Mucosa of descending colon (tissue), 3 donors: ENCODE results near the gene TOGARAM2. TPM values are rescaled to one million over a fixed set of nuclear protein-coding genes. Genes with fewer than 3 reads are reported as not detected.
A peak's percentile ranks its signal among the peaks of the same experiment; 100 is the strongest.
"Not testable (repeated sequence)": the region's sequence is repeated elsewhere in the genome, so short reads cannot be mapped to it uniquely, and the experiment has no call there.

ENCODE experiments used
- ATAC-seq: fragments of 200-7000 bp; cut with Tn5 transposase; one replicate; pipeline ENCODE4 v1.9.1; 2020; ENCODE audit warnings: mild to moderate bottlenecking, moderate library complexity
- DNase-seq, 3 donors: peaks; one replicate each; pipeline ENCODE4 v3.0.0-alpha.2; 2020
- H3K36me3 ChIP-seq: fragments of 200-600 bp; one replicate; pipeline ENCODE4 v1.8.0; 2021; ENCODE audit warnings: low read depth, mild to moderate bottlenecking
- H3K4me1 ChIP-seq: fragments of 200-600 bp; one replicate; pipeline ENCODE4 v1.8.0; 2021; ENCODE audit warnings: low read depth, mild to moderate bottlenecking
- H3K4me3 ChIP-seq: fragments of 200-600 bp; one replicate; pipeline ENCODE4 v1.8.0; 2021; ENCODE audit warnings: mild to moderate bottlenecking
- H3K9me3 ChIP-seq: fragments of 200-600 bp; one replicate; pipeline ENCODE4 v1.8.0; 2021; ENCODE audit warnings: mild to moderate bottlenecking
- intact Hi-C, 2 donors: fragments of 100-400 bp; cut with DNase I in 1 of 2; cut with micrococcal nuclease in 1 of 2; formaldehyde crosslinking; loops; one replicate each; pipeline versions ENCODE4 v1.11.0 to v1.11.1; 2022; cut with DNase I, micrococcal nuclease
- total RNA-seq, 3 donors: library from RNA; stranded (reverse); fragmentation: NEBNext Ultra II Directional in 2 of 3; extraction: Animal tissue kit (Norgen Biotek cat#: 25700) in 2 of 3; gene quantifications; one replicate each; pipeline versions ENCODE4 v1.2.1 to v1.2.4, GENCODE V29; 2021 to 2023
- TF ChIP-seq, protein P1 (sequence below): fragments of 200-600 bp; IDR thresholded peaks from one replicate; pipeline ENCODE4 v1.8.0; 2022; ENCODE audit warnings: antibody characterized with exemption, mild to moderate bottlenecking
- donor health status: DM: no; HTN: no; CAD: no; lungs with moderate emphysema.
- donor health status: DM: no; HTN: no; CAD: no.
- donor health status: DM: no; HTN: yes; CAD: no.

The TOGARAM2 gene
- total RNA-seq, 3 donors from 2014 or later, result 0.58 to 3.2 (median 0.81) TPM

DNA sequence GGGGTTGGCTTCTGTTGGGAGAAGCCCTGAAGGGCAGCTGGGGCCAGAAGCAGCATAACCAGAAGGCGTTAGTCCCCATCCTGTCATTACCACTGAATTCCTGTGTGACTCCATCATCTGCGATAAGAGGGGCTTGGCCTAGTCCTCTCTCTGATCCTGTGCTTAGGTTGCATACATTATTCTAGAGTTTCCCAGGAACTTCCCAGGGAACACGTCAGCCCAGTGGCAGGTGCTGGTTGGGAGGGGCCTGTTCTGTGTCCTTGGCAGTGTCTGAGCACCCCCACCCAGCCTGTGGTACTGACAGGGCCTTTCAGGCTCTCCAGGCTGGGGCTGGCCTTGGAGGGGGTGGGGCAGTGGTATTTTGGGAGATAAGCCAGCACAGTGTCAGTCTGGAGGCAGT, 4.5 kb upstream of the TOGARAM2 start:
- TF ChIP-seq, protein P1, sequence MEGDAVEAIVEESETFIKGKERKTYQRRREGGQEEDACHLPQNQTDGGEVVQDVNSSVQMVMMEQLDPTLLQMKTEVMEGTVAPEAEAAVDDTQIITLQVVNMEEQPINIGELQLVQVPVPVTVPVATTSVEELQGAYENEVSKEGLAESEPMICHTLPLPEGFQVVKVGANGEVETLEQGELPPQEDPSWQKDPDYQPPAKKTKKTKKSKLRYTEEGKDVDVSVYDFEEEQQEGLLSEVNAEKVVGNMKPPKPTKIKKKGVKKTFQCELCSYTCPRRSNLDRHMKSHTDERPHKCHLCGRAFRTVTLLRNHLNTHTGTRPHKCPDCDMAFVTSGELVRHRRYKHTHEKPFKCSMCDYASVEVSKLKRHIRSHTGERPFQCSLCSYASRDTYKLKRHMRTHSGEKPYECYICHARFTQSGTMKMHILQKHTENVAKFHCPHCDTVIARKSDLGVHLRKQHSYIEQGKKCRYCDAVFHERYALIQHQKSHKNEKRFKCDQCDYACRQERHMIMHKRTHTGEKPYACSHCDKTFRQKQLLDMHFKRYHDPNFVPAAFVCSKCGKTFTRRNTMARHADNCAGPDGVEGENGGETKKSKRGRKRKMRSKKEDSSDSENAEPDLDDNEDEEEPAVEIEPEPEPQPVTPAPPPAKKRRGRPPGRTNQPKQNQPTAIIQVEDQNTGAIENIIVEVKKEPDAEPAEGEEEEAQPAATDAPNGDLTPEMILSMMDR, result no peak
- intact Hi-C loops, result no loop called here
- Histone ChIP-seq H3K4me1 (no peaks in the 10 kb centered on the region), H3K36me3 (no peaks in the 10 kb centered on the region), H3K4me3 (no peak overlapping the region), H3K9me3 (no peaks in the 10 kb centered on the region)
- DNase-seq (no peak), ATAC-seq (no peak)

DNA sequence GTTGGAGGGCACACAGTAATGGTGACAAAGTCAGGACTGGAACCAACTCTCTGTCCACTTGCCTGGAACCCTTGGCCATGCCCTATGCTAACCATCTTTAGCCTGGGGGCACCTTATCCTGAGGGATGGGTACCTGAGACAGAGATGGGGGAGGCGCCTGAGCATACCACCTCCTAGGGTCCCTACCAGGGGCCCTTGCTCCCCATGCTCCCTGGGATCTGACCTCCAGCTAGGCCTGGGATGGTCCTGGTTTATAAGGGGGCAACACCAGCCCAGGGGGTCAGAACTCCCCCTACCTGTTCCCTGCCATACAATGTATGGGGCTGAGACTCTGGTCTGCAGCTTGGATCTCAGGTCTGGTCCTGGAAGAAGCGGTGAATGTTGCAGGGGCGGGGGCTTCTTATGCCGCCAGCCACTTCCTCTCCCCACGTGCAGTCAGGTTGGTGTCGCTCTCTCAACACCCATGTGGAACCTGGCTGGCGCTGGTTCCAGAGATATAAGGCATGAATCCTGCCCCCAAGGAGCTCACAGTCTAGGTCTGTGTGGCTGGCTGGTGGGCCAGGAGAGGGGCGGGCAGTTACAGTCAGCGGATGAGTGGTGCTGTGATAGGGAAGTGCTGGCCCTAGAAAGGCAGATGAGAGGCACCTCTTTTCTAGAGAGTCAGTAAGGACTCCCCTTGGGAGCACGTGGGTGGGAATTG, 3.8 kb upstream of the TOGARAM2 start:
- intact Hi-C loops, result no loop called here
- no peaks in the 10 kb centered on the region for H3K9me3 ChIP-seq
- DNase-seq (no peak), ATAC-seq (no peak)
- H3K4me3 ChIP-seq, result no peak overlapping the region
- H3K4me1 ChIP-seq, result no peaks in the 10 kb centered on the region
- TF ChIP-seq, protein P1, result no peak
- H3K36me3 ChIP-seq, result no peaks in the 10 kb centered on the region

DNA sequence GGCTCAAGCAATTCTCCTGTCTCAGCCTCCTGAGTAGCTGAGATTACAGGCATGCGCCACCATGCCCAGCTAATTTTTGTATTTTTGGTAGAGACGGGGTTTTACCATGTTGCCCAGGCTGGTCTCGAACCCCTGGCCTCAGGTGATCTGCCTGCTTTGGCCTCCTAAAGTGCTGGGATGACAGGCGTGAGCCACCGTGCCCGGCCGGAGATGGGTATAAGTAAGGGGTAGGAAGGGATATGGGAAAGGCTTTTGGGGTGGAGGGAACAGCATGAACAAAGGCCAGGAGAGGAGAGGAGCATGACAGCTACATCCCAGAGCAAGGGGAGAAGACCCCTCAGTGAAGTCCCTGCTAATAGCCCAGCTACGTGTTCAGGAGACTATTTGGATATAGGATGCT, 3.1 kb upstream of the TOGARAM2 start:
- DNase-seq, H3K4me1 ChIP-seq, H3K4me3 ChIP-seq, H3K9me3 ChIP-seq, H3K36me3 ChIP-seq, ATAC-seq, intact Hi-C loops: not testable (repeated sequence)

DNA sequence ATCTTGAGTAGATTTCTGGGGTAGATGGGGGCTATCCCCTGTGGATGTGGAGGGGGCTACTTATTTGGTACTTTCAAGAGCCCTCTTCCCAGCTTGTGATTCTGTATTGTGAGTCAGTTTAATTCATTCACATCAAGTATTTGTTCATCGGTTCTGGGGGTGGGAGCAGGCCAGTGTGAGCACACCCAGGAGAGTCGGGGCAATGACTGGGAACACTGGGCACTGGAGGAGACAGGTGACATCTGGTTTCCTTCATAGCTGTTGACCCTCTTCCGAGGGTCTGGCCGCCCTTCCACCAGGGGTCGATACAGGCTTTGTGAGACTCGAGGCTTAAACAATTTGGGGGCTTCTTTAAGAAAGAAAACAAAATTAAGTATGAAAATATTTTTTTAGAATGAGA, 2.5 kb upstream of the TOGARAM2 start:
- Histone ChIP-seq H3K36me3 (no peaks in the 10 kb centered on the region), H3K4me3 (no peak overlapping the region), H3K4me1 (no peaks in the 10 kb centered on the region), H3K9me3 (no peaks in the 10 kb centered on the region)
- intact Hi-C loops, result no loop called here
- TF ChIP-seq, protein P1, result no peak
- DNase-seq (no peak), ATAC-seq (no peak)

DNA sequence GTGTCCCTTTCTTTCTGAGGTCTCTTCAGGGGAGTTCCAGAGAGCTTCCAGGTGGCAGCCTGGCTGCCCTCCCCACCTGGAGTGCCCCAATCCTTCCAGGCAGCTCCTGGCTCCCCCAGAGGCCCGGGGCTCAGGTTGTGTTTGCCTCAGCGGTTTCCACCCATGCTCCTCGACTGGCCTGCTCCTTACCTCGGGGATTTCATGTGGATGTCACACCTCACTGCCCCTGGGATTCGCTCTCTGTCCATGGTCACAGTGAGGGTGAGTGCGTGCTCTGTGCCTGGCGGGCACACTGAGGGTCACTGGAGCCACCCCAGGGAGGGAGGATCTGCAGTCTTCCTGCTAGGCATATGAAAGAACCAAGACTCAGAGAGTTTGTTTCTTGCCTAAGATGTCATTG, 2.1 kb upstream of the TOGARAM2 start:
- TF ChIP-seq, protein P1, result no peak
- no peak overlapping the region for H3K4me3 ChIP-seq
- DNase-seq (no peak), ATAC-seq (no peak)
- no peaks in the 10 kb centered on the region for H3K4me1 ChIP-seq
- no peaks in the 10 kb centered on the region for H3K36me3 ChIP-seq
- intact Hi-C loops, result no loop called here
- no peaks in the 10 kb centered on the region for H3K9me3 ChIP-seq

DNA sequence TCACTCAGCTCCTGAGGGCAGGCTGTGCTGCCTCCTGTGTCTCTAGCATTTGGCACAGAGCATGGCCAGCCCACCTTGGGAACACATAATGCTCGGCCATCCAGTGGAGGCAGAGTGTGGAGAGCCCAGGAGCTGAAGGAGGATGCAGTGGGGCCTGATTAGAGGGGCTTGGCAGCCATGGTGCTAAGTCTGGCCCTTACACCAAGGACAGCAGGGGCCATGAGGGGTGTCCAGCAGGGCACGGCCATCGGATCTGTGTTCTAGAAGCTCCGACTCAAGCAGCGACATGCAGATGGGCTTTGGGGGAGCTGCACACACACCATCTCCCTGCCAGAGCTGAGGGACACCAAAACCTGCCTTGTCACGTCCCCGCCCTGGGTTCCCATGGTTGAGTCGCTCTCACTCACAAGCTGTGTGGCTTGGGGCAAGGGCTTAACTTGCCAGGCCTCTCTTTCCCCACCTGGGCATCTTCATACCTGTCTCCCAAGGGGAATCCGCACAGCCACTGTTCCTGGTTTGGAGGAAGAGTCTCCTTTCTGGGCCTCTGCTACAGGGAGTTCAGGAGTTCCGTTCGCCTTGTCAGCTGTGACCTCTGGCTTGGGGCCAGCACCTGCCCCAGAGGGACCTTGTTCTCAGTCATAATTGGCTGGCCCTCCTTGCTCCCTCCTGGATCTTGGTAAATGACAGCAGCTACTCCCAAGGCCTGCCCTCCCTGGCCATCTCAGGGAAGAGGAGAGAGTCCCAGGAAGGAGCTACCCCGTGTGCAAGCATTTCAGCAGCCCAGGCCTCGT, 1.3 kb upstream of the TOGARAM2 start:
- DNase-seq, result no peak
- Histone ChIP-seq H3K36me3 (no peaks in the 10 kb centered on the region), H3K4me1 (no peaks in the 10 kb centered on the region), H3K4me3 (no peak overlapping the region), H3K9me3 (no peaks in the 10 kb centered on the region)
- peak; percentile 7 for ATAC-seq
- TF ChIP-seq, protein P1, result no peak
- intact Hi-C loops, result no loop called here
